ENCODE results near the gene PTPRN2.
"Not testable (repeated sequence)": the region's sequence is repeated elsewhere in the genome, so short reads cannot be mapped to it uniquely, and the experiment has no call there.

Gene PTPRN2

DNA sequence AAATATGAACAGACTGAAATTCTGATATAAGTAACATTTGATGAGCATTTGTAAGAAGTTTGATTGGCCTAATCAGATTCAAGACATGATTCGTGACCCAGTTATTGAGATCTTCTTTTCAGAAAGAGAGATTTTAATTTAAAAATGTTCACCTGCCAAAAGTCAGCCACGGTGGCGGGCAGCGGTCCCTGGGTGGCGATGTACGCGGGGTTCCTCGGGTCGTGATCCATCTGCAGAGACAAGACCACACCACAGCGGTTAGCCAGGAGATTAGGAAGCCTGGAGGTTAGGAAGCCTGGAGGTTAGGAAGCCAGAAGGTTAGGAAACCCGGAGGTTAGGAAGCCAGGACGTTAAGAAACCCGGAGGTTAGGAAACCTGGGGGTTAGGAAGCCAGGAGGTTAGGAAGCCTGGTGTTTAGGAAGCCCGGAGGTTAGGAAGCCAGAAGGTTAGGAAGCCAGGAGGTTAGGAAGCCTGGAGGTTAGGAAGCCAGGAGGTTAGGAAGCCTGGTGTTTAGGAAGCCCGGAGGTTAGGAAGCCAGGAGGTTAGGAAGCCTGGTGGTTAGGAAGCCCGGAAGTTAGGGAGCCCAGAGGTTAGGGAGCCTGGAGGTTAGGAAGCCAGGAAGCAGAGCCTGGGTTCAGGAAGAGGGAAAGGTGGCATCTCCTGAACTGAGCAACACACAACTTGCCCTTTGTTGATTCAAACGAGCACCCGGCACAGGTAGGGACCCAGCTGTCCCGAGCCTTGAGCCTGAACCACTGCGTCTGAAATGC, 992.4 kb downstream of the PTPRN2 start:
- DNase-seq, result no peak

DNA sequence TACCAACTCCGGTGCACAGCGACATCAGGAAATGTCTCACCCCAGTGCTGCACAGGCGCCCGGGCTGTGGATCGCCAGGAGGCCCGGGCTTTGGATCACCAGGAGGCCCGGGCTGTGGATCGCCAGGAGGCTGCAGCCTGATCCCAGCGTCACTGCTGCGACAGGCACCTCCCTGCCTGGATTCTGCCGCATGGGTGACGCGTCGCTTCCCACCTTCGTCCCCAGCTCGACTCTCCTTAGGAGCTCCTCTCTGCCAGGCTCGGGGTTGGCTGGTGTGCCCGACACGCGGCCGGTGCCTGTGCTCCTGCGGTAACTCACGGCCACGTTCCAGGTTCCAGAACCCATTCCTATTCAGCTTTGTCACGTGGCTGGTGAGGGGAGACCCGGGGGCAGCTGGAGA, 993.3 kb downstream of the PTPRN2 start:
- no peak for DNase-seq

DNA sequence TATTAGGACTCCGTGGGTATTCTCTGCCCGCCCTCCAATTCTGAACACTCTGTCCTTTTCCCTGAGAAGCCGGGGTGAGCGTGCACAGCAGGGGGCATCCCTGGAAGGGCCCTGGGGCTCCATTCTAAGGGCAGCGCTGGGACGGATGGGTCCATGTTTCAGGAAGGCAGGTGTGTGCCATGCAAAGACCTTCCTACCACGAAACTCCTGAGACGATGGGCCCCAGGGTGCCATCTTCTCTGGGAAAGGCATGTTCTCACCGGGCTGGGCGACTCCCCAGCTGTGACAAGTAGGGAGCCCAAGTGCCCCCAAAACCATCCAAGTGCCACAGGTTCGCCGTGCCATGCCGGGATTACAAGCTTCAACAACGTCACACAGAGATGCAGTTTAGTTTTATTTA, 994.1 kb downstream of the PTPRN2 start:
- no peak for DNase-seq

DNA sequence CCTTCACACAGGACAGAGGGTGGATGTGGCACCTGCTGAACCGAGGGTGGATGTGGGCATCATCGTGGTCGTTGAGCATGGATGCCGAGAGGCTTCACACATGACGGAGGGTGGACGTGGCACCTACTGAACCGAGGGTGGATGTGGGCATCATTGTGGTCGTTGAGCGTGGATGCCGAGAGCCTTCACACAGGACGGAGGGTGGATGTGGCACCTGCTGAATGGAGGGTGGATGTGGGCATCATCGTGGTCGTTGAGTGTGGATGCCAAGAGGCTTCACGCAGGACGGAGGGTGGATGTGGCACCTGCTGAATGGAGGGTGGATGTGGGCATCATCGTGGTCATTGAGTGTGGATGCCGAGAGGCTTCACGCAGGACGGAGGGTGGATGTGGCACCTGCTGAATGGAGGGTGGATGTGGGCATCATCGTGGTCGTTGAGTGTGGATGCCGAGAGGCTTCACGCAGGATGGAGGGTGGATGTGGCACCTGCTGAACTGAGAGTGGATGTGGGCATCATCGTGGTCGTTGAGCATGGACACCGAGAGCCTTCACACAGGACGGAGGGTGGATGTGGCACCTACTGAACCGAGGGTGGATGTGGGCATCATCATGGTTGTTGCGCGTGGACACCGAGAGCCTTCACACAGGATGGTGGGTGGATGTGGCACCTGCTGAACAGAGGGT, 994.8 kb downstream of the PTPRN2 start:
- DNase-seq, result not testable (repeated sequence)

- DNase-seq, result no peak
These were observed 997.1 kb downstream of the PTPRN2 start for GRCh38 chr7:157590526-157590925.

DNA sequence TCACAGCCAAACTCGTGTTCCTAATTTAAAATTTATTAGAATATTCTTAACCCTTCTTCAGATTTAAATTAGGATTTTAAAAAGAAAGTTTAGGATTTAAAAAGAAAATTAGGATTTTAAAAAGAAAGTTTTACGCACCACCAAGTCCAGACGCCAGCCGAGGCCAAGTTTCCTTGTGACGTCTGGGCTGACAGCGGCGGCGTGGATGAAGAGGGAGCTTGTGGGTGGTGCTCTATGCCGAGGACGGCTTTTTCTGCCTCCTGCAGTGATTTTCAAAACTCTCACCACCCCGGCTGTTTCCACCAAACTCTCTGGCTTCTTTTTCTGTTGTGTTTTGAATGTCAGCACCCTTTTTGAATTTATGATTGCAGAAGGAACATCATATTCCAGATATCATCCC, 997.9 kb downstream of the PTPRN2 start:
- DNase-seq, result no peak

DNA sequence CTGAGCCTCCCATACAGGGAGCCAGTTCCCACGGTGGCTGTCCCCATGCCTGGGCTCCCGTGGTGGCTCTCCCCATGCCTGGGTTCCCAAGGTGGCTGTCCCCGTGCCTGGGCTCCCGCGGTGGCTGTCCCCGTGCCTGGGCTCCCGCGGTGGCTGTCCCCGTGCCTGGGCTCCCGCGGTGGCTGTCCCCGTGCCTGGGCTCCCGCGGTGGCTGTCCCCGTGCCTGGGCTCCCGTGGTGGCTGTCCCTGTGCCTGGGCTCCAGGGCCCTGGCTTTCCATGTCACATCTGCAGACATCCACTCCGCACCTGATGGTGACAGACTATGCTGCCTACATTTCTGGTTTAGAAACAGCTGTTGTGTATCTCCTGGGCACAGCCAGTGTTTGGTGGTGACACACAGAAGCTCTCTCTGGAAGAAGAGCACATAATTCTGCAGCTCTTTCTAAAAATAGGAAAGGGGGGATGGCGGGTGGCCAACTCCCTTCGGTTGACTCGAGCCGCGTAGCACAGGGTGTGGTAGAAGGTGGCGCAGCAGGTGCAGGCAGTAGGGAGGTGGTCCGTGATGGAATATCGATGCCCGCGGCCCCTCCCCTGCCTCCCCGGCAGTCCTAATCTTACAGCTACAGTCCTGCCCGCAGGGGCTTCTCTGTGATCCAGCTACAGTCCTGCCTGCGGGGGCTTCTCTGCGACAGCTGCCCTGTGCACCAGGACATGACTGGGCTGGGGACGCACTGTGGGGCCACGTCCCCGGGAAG, 999.6 kb downstream of the PTPRN2 start:
- DNase-seq, result no peak

GRCh38 chr7:157587051-157587804, 1000.4 kb downstream of the PTPRN2 start:
- no peak for DNase-seq

DNA sequence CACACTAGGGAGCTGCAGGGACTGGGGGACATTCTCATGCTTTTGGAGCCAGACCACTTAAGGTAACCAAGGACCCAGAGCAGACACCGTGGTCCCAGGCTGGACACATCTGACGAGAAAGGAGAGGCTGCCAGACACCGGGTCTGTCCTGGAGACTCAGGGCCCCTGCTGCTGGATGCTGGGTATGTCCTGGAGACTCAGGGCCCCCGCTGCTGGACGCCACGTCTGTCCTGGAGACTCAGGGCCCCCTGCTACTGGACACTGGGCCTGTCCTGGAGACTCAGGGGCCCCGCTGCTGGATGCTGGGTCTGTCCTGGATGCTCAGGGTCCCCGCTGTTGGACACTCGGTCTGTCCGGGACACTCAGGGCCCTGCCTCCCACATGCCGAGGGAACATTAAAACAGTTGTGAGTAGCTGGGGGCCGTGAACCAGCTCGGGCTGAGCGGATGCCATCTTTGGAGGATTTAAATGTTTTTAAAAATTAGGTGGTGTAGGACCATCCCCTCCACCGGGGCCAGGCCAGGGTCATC, 1001.1 kb downstream of the PTPRN2 start:
- no peak for DNase-seq

DNA sequence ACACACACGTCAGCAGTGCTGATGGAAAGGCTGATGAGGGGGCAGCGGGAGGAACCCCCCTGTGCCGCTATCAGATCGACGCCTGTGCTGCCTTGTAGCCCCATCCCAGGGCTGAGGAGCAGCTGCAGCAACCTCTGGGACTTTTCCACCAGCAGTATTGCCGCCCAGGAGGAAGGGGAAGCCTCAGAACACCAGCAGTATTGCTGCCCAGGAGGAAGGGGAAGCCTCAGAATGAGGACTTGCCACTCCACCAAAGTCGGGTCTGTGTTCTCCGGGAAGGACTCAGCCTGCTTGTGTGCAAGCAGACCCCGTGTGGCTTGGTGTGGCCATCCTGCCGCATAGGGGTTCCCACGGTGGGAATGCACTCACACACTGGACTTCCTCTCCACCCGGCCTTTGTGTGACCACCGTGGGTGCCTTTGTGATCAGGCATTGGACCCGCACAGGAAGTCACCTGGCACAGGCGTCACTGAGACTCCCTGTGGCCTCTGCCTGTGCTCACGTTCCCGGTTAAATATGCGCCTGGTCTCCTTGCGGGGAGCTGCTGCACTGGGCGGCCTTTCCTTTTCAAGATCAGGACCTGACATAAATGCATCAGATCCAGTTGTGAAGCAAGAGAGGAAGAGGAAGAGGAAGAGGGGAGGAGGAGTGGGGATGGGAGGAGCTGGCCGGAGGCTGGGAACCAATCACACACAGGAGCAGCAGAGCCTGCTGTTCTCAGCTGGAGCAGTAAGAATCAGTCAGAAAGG, 1002.3 kb downstream of the PTPRN2 start:
- no peak for DNase-seq

GRCh38 chr7:157584420-157584819, 1003.2 kb downstream of the PTPRN2 start:
- no peak for DNase-seq

DNA sequence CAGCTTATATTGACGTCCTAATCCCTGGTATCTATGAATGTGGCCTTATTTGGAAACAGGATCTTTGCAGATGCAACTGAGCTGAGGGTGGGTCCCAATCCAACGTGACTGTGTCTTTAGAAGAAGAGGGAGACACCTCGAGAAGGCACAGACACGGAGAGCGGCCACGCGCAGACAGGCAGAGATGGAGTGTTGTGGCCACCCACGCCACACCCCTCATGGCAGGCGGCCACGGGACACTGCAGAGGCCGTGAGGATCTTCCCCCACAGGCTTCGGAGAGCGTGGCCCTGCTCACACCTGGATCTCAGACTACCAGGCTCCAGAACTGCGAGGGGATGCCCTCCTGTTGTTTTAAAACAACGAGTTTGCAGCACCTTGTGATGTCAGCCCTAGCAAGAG, 1005.9 kb downstream of the PTPRN2 start:
- no peak for DNase-seq

DNA sequence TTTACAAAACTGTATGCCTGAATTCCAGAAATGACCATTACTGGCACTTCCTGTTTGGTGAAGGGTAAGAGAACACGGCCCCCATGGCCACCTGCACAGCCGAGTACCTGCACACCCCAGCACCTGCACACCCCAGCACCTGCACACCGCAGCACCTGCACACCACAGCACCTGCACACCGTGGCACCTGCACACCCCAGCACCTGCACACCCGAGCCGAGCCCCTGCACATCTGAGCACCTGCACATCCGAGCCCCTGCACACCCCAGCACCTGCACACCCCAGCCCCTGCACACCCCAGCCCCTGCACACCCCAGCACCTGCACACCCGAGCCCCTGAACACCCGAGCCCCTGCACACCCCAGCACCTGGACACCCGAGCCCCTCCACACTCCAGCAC, 1007.3 kb downstream of the PTPRN2 start:
- DNase-seq, result no peak

DNA sequence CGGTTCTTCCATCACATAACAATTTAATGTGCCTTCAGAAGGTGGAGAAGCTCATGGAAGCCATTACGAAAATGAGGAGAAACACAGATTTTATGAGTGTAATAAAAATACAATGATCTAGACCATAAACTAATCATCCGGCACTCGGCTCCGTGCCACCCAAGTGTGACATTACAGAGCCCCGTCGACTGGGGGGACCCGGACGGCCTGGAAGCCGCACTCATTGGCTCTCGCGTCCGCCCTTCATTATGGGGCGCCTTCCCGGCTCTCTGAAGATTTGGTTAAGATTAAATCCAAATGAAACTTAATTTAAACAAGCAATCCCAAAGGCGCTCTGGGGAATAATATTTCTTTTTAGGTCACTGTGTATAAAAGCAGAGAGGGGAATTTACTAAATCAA, 1008.2 kb downstream of the PTPRN2 start:
- DNase-seq, result no peak

DNA sequence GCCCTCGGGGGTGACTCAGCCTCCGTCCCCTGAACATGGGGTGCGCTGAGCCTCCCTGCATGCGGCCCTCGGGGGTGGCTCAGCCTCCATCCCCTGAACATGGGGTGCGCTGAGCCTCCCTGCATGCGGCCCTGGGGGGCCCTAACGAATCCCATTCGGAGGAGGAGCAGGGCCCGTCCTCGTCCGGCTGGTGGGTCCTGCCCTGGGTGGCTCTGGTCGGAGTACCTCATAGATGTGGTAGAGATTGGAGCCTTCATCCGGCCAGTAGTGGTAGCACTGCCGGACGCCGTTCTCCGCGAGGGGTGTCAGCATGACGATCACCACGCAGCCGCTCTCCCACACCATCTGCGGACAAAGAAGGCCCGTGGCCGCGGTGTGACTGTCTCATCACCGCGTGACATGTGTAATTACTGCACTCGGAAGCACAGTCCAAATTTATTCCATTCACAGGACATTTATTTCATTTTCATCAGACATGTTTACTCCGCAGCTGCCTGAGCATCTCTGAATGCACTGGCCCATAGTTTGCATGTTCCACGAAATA, 1009.8 kb downstream of the PTPRN2 start:
- no peak for DNase-seq

DNA sequence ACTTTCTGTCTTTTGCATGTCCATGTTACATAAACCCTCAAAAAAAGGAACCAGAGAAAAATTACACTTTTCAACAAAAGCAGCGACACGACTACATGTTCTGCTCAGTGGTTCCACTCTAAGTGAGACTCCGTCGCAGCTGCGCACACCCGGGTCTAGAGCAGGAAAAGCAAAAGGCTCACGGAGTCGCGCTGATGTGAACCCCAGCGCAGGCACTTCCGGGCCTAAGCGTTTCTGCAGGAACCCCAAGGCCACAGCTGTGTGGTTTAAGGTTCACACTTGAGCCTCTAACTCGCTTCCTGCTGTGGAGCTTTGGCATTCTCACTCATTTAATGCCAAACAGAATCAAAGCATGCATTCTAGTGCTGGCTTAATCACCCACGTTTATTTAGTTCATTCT, 1010.6 kb downstream of the PTPRN2 start:
- DNase-seq, result no peak

GRCh38 chr7:157576415-157576814, 1011.2 kb downstream of the PTPRN2 start:
- no peak for DNase-seq

DNA sequence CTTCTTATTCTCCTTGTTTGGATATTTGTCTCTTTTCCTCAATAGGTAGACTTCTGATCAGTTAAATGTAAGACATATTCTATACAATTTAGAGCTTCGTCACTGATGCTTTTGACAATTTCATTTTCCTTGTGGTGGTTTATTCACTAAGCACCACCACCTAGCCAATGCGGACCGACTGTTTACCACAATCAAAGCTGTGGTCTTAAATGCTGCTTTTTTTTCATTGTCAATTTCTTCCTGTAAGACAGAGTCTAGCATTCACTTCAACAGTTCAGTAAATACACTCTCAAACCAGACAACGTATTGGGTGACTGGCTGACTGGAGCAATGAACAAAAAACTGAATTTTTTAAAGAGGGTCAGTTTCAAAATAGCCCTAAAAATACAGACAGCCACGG, 1011.8 kb downstream of the PTPRN2 start:
- DNase-seq, result no peak

DNA sequence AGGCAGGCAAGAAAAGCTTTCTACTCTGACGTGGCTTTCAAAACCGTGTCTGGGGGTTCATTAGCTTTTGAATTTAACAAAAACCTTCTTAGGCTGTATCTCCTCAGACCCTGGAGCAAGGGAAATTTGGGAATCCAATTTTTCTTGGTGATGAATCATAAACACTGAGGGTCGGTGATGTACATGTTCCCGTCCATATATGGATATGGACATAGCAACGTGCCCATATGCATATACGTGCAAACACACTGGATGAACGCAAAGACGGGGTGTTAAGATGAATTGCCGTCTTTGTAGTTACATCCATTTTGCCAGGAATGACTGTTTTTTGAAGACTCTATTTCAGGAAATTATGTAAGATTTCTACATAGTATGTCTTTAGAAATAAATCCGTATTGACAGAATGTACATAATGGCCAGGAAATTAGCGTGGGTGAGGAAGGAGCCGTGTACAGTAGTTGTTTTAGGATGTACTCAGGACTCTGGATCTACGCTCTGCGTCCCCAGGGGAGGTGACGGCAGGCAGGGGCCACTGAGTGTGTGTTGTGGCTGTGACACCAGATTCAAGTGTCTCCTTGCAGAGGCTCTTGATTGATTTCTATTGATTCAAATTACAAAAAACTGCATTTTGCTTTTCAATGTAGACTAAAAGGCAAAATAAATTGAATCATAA, 1012.6 kb downstream of the PTPRN2 start:
- DNase-seq, result no peak

DNA sequence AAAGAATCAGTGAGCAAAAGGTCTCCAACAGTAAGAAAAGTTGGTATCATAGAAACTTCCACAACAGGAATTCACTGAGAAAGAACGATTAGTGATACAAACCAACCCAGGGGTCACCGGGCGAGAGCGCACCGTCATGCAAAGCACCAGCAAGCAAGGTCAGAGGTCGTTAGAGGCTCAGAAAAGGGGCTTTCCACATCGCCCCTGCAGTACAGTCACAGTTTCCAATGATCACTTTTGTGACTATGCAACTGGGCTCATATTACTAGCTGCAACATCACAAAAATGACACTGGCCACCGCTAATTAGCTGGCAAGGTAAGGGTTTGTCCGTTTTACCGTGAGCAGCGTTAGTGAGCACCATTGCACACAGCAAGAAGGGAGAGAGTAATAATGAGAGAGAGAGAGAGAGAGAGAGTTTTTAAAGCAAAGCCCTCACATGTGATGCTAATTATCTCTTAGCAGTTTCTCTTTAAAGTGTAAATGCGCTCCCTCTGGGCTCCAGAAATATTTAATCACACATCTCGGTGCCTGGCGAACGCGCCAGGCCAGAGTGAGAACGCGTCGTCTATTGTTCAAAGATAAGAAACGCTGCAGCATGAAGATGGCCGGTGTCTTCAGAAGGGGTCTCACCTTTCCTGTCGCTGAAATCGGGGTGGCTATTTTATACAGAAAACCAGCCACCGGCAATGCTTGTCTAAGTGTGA, 1013.4 kb downstream of the PTPRN2 start:
- DNase-seq, result no peak

DNA sequence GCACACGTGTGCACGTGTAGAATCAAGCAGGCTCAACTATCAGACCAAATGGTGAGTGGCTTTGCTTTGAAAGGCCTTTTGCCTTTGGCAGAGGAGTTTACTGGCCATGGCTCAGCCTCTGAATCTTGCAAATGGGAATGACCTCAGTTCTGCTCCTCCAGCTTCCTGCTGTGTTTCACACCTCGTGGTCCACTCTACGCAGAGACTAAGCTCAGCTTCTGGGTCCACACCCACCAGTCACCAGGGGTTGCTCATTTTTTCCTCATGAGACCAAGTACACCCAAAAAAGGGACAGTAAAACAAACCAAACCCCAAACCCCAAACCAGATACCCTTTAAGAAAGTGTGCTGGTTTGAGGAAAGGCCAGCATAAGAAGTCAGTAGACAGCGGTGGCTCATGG, 1014.4 kb downstream of the PTPRN2 start:
- no peak for DNase-seq
